ENCODE data around the gene AOC1. TPM values are rescaled to one million over a fixed set of nuclear protein-coding genes. Genes with fewer than 3 reads are reported as not detected.

AOC1 gene
- total and polyA plus RNA-seq, 10 of the 15 experiments (the other 5 are each of a cell fraction or from before 2014, with no cell fraction given): 0.07 TPM; not detected in 9

- ChIA-PET CTCF (interaction anchor here (0.7 to 3.7 kb wide), 4 partner anchors 10 to 78 kb away, joined by 3 to 18 read pairs (median 5); no protein-coding TSS in a partner anchor), POLR2A (no interaction called here), SMC1A (ENCODE audit: uncharacterized antibody, unreplicated experiment) (interaction anchor here (1.0 kb wide), 1 partner anchor 10 kb away, joined by 3 read pairs; no protein-coding TSS in a partner anchor), RAD21 (ENCODE audit: unreplicated experiment) (no interaction called here)
- TF ChIP-seq TARDBP (IDR thresholded peaks at IDR 0.05; ENCODE audit: borderline replicate concordance): no peak
- no peak for TF ChIP-seq BCL3 (IDR thresholded peaks at IDR 0.05; ENCODE audit: borderline replicate concordance, insufficient read depth, low read depth, low read length, poor library complexity, severe bottlenecking)
- TF ChIP-seq IKZF2 (IDR thresholded peaks at IDR 0.05): no peak
- TF ChIP-seq ELK1 (IDR thresholded peaks at IDR 0.05; ENCODE audit: low read depth, low read length): no peak
- TF ChIP-seq HSF1 (IDR thresholded peaks at IDR 0.05; ENCODE audit: low read depth, low read length): no peak
- TF ChIP-seq BCLAF1 (IDR thresholded peaks at IDR 0.05): no peak
- no peak for TF ChIP-seq MTA3 (IDR thresholded peaks at IDR 0.05; ENCODE audit: borderline replicate concordance, low read length)
- no peak for TF ChIP-seq ATF2 (IDR thresholded peaks at IDR 0.05; ENCODE audit: low read length)
- Histone ChIP-seq H3K9ac (ENCODE audit: control insufficient read depth, insufficient read depth, low read length) (no peak overlapping the region), H3K79me2 (ENCODE audit: control insufficient read depth, insufficient read depth, low read length) (no peaks in the 10 kb centered on the region), H3K4me1 (ENCODE audit: control insufficient read depth, insufficient read depth, low read length) (no peaks in the 10 kb centered on the region), H4K20me1 (ENCODE audit: control insufficient read depth, insufficient read depth) (no peaks in the 10 kb centered on the region), H3K27ac (ENCODE audit: control insufficient read depth, insufficient read depth) (no peak overlapping the region), H2AFZ (ENCODE audit: control insufficient read depth, low read depth, low read length) (no peak overlapping the region), H3K4me2 (ENCODE audit: control insufficient read depth, insufficient read depth) (no peak overlapping the region), H3K9me3 (replicated peaks; ENCODE audit: control insufficient read depth, insufficient read depth, low read length) (no peaks in the 10 kb centered on the region), H3K27me3 (replicated peaks in 1 of 2; ENCODE audit: control insufficient read depth in 2 of 2, insufficient read depth in 2 of 2, low read length in 1 of 2) (0 out of 4 replicates have a peak, but pooled peaks cover 0 to 2% of the 10 kb centered on the region in 2 experiments), H3K36me3 (ENCODE audit: control insufficient read depth in 2 of 2, insufficient read depth in 2 of 2, low read length in 1 of 2) (no peaks in the 10 kb centered on the region), H3K4me3 (no peak overlapping the region)
- WGBS (ENCODE audit: insufficient coverage, insufficient replicate concordance, low lambda C conversion rate, missing lambda C conversion rate): 26% methylated on average over 2 of the region's 2 CpGs
- FAIRE-seq (no peak), ATAC-seq (no peak), DNase-seq (ENCODE audit: low read depth, low spot score) (no peak)
- no TSS peak for BruUV-seq (replicated peaks)
- in situ Hi-C loops (cut with MboI): no loop called here
- intact Hi-C loops (cut with micrococcal nuclease; ENCODE audit: unreplicated experiment): no loop called here
These were observed 55.9 kb downstream of the AOC1 start for GRCh38 chr7:150908173-150908572.

Data from GM12878 (cell line).